Mucosa of descending colon (tissue), 3 donors: Measurements from ENCODE around the gene PITX1. TPM values are rescaled to one million over a fixed set of nuclear protein-coding genes. Genes with fewer than 3 reads are reported as not detected.

Experiments used
- ATAC-seq: fragments of 200-7000 bp; cut with Tn5 transposase; one replicate; pipeline ENCODE4 v1.9.1; 2020; ENCODE audit warnings: mild to moderate bottlenecking, moderate library complexity
- DNase-seq, 3 donors: peaks; one replicate each; pipeline ENCODE4 v3.0.0-alpha.2; 2020
- H3K36me3 ChIP-seq: fragments of 200-600 bp; one replicate; pipeline ENCODE4 v1.8.0; 2021; ENCODE audit warnings: low read depth, mild to moderate bottlenecking
- H3K4me1 ChIP-seq: fragments of 200-600 bp; one replicate; pipeline ENCODE4 v1.8.0; 2021; ENCODE audit warnings: low read depth, mild to moderate bottlenecking
- H3K4me3 ChIP-seq: fragments of 200-600 bp; one replicate; pipeline ENCODE4 v1.8.0; 2021; ENCODE audit warnings: mild to moderate bottlenecking
- H3K9me3 ChIP-seq: fragments of 200-600 bp; one replicate; pipeline ENCODE4 v1.8.0; 2021; ENCODE audit warnings: mild to moderate bottlenecking
- CTCF ChIP-seq: fragments of 200-600 bp; IDR thresholded peaks from one replicate; pipeline ENCODE4 v1.8.0; 2022; ENCODE audit warnings: antibody characterized with exemption, mild to moderate bottlenecking
- intact Hi-C, 2 donors: fragments of 100-400 bp; cut with DNase I in 1 of 2; cut with micrococcal nuclease in 1 of 2; formaldehyde crosslinking; loops; one replicate each; pipeline versions ENCODE4 v1.11.0 to v1.11.1; 2022; cut with DNase I, micrococcal nuclease
- total RNA-seq, 3 donors: library from RNA; stranded (reverse); fragmentation: NEBNext Ultra II Directional in 2 of 3; extraction: Animal tissue kit (Norgen Biotek cat#: 25700) in 2 of 3; gene quantifications; one replicate each; pipeline versions ENCODE4 v1.2.1 to v1.2.4, GENCODE V29; 2021 to 2023
- donor health status: DM: no; HTN: no; CAD: no; lungs with moderate emphysema.
- donor health status: DM: no; HTN: no; CAD: no.
- donor health status: DM: no; HTN: yes; CAD: no.

The PITX1 gene
- total RNA-seq, 3 donors from 2014 or later = 5.0 to 10.7 (median 6.2) TPM

GRCh38 chr5:135069895-135070657 lies 36.0 kb upstream of the PITX1 start:
- intact Hi-C loops = no loop called here
- H3K9me3 ChIP-seq = no peaks in the 10 kb centered on the region
- DNase-seq (no peak), ATAC-seq (no peak)
- no peak for TF ChIP-seq CTCF
- no peak overlapping the region for H3K4me3 ChIP-seq
- no peaks in the 10 kb centered on the region for H3K36me3 ChIP-seq
- H3K4me1 ChIP-seq = no peaks in the 10 kb centered on the region

- Histone ChIP-seq H3K4me1 (no peaks in the 10 kb centered on the region), H3K9me3 (no peaks in the 10 kb centered on the region), H3K36me3 (no peaks in the 10 kb centered on the region), H3K4me3 (no peak overlapping the region)
- intact Hi-C loops = no loop called here
- no peak for ATAC-seq
- DNase-seq = no peak
- no peak for TF ChIP-seq CTCF
Observed at GRCh38 chr5:135069016-135069770, 35.2 kb upstream of the PITX1 start.

GRCh38 chr5:135067587-135067986 lies 33.6 kb upstream of the PITX1 start:
- intact Hi-C loops = no loop called here
- H3K36me3 ChIP-seq = no peaks in the 10 kb centered on the region
- H3K4me1 ChIP-seq = no peaks in the 10 kb centered on the region
- H3K9me3 ChIP-seq = no peaks in the 10 kb centered on the region
- H3K4me3 ChIP-seq = no peak overlapping the region
- DNase-seq (no peak), ATAC-seq (no peak)
- TF ChIP-seq CTCF = no peak

GRCh38 chr5:135066781-135067180 lies 32.8 kb upstream of the PITX1 start:
- no peak for DNase-seq
- no peaks in the 10 kb centered on the region for H3K4me1 ChIP-seq

More at GRCh38 chr5:135066781-135067180, 32.8 kb upstream of the PITX1 start:
- no peak for ATAC-seq
- intact Hi-C loops = no loop called here
- H3K4me3 ChIP-seq = no peak overlapping the region
- no peak for TF ChIP-seq CTCF
- H3K36me3 ChIP-seq = no peaks in the 10 kb centered on the region
- no peaks in the 10 kb centered on the region for H3K9me3 ChIP-seq
